Common myeloid progenitor, CD34-positive (primary cell): Measurements from ENCODE around the gene GRIK4.

ENCODE experiments used
- CTCF ChIA-PET: fragments of 350-600 bp; sonication (Branson Sonifier 250); formaldehyde crosslinking; loops from one replicate; lab custom pipeline; 2021; ENCODE audit warnings: antibody characterized with exemption; lab: Charles Lee
- POLR2A ChIA-PET: fragments of 350-600 bp; sonication (Branson Sonifier 250); formaldehyde crosslinking; loops from one replicate; lab custom pipeline; 2021; ENCODE audit warnings: antibody characterized with exemption; lab: Charles Lee
- DNase-seq, 3 donors: peaks; one replicate each; pipeline versions ENCODE4 v3.0.0 to v3.0.0-alpha.2; 2013
- H3K27ac ChIP-seq, 2 experiments: 1 replicate in 1 of 2; 2 replicates in 1 of 2; pipeline ENCODE4 v1.7.0; 2013; ENCODE audit warnings: inconsistent platforms in 2 of 2, low read length in 2 of 2, mild to moderate bottlenecking in 2 of 2, low read depth in 1 of 2, moderate library complexity in 1 of 2; ENCODE audit not compliant: severe bottlenecking in 2 of 2, insufficient read depth in 1 of 2, poor library complexity in 1 of 2
- H3K27me3 ChIP-seq, 5 experiments: replicated peaks in 2 of 5; 1 replicate in 3 of 5; 2 replicates in 2 of 5; pipeline versions ENCODE4 v1.6.1 to v1.7.0; 2013; ENCODE audit warnings: low read length in 4 of 5, mild to moderate bottlenecking in 2 of 5, moderate library complexity in 2 of 5, inconsistent platforms in 1 of 5; ENCODE audit not compliant: insufficient read depth in 5 of 5, control insufficient read depth in 4 of 5
- H3K36me3 ChIP-seq, 4 experiments: 1 replicate in 2 of 4; 2 replicates in 2 of 4; pipeline versions ENCODE4 v1.6.1 to v1.7.0; 2013; ENCODE audit warnings: low read length in 3 of 4, control low read depth in 1 of 4, mild to moderate bottlenecking in 1 of 4; ENCODE audit not compliant: control insufficient read depth in 4 of 4, insufficient read depth in 4 of 4
- H3K4me1 ChIP-seq, 4 experiments: 1 replicate in 3 of 4; 2 replicates in 1 of 4; pipeline versions ENCODE4 v1.6.1 to v1.7.1; 2013; ENCODE audit warnings: low read length in 3 of 4, mild to moderate bottlenecking in 3 of 4, control low read depth in 1 of 4, inconsistent platforms in 1 of 4, moderate library complexity in 1 of 4; ENCODE audit not compliant: control insufficient read depth in 4 of 4, insufficient read depth in 4 of 4; ENCODE audit errors: control extremely low read depth in 1 of 4
- H3K4me3 ChIP-seq, 7 experiments: 1 replicate in 4 of 7; 2 replicates in 3 of 7; pipeline versions ENCODE4 v1.5.1 to v1.7.0; 2013; ENCODE audit warnings: mild to moderate bottlenecking in 7 of 7, low read length in 6 of 7, moderate library complexity in 6 of 7, inconsistent platforms in 2 of 7, low read depth in 2 of 7, control low read depth in 1 of 7; ENCODE audit not compliant: insufficient read depth in 4 of 7, control insufficient read depth in 1 of 7; ENCODE audit errors: extremely low read depth in 1 of 7
- H3K9me3 ChIP-seq, 5 experiments: 1 replicate in 4 of 5; 2 replicates in 1 of 5; pipeline versions ENCODE4 v1.6.1 to v1.7.1; 2013; ENCODE audit warnings: low read length in 4 of 5, mild to moderate bottlenecking in 2 of 5, inconsistent platforms in 1 of 5, low read depth in 1 of 5, moderate library complexity in 1 of 5; ENCODE audit not compliant: control insufficient read depth in 4 of 5, insufficient read depth in 2 of 5; ENCODE audit errors: control extremely low read depth in 1 of 5
- WGBS: methylation state at CpG from one replicate; pipeline ENCODE4 v1.1.5; 2013; ENCODE audit not compliant: insufficient coverage; 5-methylcytosine and 5-hydroxymethylcytosine counted together

GRIK4 gene

GRCh38 chr11:120696597-120697218 is 185.2 kb downstream of the GRIK4 start:
- ChIA-PET POLR2A (interaction anchor here (0.9 kb wide), 1 partner anchor 52 kb away, joined by 3 read pairs; no protein-coding TSS in a partner anchor), CTCF (interaction anchor here (0.7 to 6.0 kb wide), 3 partner anchors 12 to 191 kb away, joined by 3 to 38 read pairs (median 5); no protein-coding TSS in a partner anchor)
- H3K4me3 ChIP-seq = no peak overlapping the region
- 95% methylated on average over 9 of the region's 11 CpGs for WGBS
- H3K36me3 ChIP-seq = no peaks in the 10 kb centered on the region
- peaks cover 0 to 15% (median 0%) of the 10 kb centered on the region in 5 experiments for H3K27me3 ChIP-seq
- H3K4me1 ChIP-seq = no peaks in the 10 kb centered on the region
- H3K9me3 ChIP-seq = peaks cover 0 to 3% (median 0%) of the 10 kb centered on the region in 5 experiments
- no peak overlapping the region for H3K27ac ChIP-seq
- no peak for DNase-seq

DNA sequence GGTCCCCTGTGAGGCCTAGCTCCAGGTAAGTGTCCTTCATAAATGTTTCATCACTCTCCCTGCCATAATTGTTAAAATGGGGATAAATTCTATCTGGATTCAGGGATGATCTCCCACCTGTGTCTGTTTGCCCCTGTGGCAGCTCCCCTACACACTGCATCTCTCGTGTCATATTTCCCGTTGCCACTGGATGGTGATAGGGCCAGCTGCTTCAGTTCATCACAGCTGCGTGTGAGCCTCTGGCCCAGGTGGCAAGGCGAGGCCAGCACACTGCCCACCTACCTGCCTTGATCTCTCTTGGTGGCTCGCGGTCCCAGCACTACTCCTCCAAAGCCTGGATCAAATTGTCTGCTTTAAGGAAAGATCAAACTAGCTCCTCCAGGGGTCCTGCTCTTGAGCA is 187.4 kb downstream of the GRIK4 start:
- H3K4me1 ChIP-seq = peaks cover 0 to 2% (median 0%) of the 10 kb centered on the region in 4 experiments
- DNase-seq = no peak
- H3K4me3 ChIP-seq = no peak overlapping the region
- 90% methylated on average over 6 of the region's 6 CpGs for WGBS
- peaks cover 0 to 3% (median 0%) of the 10 kb centered on the region in 5 experiments for H3K9me3 ChIP-seq
- H3K36me3 ChIP-seq = no peaks in the 10 kb centered on the region
- H3K27ac ChIP-seq = no peak overlapping the region
- CTCF ChIA-PET = interaction anchor here (0.6 to 6.0 kb wide), 2 partner anchors 14 to 1525 kb away, joined by 3 to 38 read pairs; no protein-coding TSS in a partner anchor
- POLR2A ChIA-PET = no interaction called here
- H3K27me3 ChIP-seq = peaks cover 0 to 2% (median 0%) of the 10 kb centered on the region in 5 experiments

DNA sequence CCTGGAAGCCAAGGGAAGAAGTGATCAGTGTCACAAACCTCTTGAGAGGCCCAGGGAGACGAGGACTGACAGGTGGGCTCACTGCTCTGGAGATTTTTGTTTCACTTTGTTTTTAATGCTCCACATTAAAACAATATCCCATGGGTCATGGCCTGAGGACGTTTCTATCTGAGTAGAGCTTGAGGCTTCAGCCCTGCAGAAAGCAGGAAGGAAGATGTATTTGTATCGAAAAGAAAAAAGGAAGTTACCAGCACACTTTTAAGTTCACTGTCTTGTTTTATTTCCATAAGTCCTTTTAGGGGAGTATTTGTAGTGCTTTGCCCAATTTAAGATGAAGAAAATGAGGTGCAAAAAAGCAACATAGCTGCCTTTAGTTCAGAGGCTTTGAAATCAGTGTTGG is 191.1 kb downstream of the GRIK4 start:
- Histone ChIP-seq H3K9me3 (peaks cover 0 to 24% (median 4%) of the 10 kb centered on the region in 5 experiments), H3K4me3 (no peak overlapping the region), H3K27me3 (peaks cover 0 to 1% (median 0%) of the 10 kb centered on the region in 5 experiments), H3K27ac (no peak overlapping the region), H3K4me1 (peaks cover 0 to 2% (median 0%) of the 10 kb centered on the region in 4 experiments), H3K36me3 (no peaks in the 10 kb centered on the region)
- ChIA-PET POLR2A (interaction anchor here (0.5 kb wide), 1 partner anchor 31 kb away, joined by 3 read pairs; no protein-coding TSS in a partner anchor), CTCF (interaction anchor here (1.2 kb wide), 1 partner anchor 14 kb away, joined by 4 read pairs; no protein-coding TSS in a partner anchor)
- peak in 2 of 3 donors; percentile 12 to 24 for DNase-seq
- 50% methylated on average over 1 of the region's 3 CpGs for WGBS

DNA sequence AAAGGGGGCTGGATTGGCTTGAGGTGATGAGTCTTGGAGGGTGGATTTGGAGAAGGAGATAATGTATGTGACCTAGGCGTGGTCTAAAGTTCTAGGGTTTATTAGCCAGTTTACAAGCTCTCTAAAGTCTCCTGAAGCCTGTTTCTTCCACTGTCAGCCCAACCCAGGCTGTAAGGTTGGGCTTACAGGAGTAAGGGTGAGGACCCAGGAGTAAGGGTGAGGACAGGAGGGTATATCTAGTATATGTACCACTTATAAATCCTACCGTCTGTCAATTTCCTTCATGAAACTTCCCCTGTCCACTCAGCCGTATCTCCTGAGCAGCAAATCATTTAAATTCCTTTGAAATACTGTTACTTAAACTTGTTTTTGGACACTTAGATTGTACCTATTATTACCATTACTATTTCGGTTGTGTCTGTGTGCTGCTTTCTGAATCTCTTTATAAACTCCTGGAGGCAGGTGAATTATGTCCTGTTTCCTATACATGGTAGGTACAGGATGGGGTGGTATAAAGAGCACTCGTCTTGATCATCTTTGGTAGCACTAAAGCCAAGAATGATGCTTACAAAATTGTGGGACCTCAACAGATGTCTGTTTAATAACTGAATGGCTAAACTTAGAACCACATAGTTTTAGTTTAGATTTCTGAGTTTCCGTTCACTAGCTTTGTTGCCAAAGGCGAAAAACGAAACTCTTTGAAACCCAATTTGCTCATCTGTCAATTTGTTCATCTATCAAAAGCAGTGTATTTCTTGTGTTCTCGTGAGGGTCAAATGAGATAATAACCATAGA is 192.0 kb downstream of the GRIK4 start:
- no peak for DNase-seq
- POLR2A ChIA-PET = no interaction called here
- H3K27me3 ChIP-seq = no peaks in the 10 kb centered on the region
- H3K4me1 ChIP-seq = peaks cover 0 to 2% (median 0%) of the 10 kb centered on the region in 4 experiments
- 100% methylated on average over 4 of the region's 9 CpGs for WGBS
- H3K9me3 ChIP-seq = peaks cover 0 to 28% (median 6%) of the 10 kb centered on the region in 5 experiments
- H3K4me3 ChIP-seq = no peak overlapping the region
- CTCF ChIA-PET = interaction anchor here (1.1 kb wide), 1 partner anchor 116 kb away, joined by 3 read pairs; no protein-coding TSS in a partner anchor
- H3K36me3 ChIP-seq = no peaks in the 10 kb centered on the region
- H3K27ac ChIP-seq = no peak overlapping the region

DNA sequence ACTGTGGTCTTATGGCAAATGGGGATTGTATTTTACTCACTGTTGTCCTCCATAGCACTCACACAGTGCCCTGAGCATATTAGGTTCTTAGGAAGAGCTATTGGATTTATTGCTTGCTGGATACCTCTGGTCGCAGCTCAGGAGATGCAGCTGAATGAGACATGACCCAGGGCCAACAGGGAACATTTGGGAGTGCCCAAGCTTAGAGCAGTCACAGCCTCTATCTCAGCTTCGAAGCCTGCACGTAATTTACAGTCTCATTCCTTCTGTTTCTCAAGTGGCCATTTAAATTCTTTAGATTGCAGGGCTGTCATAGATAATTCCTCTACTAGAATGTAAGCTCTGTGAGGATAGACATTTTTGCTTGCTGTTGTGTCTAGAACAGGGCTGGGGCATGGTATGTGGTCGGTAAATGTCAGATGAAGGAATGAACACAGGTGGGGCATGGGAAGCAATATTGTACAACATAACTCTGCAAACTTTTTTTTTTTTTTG is 192.8 kb downstream of the GRIK4 start:
- ChIA-PET CTCF (interaction anchor here (1.1 to 1.3 kb wide), 2 partner anchors 10 to 115 kb away, joined by 3 read pairs; no protein-coding TSS in a partner anchor), POLR2A (no interaction called here)
- Histone ChIP-seq H3K27me3 (no peaks in the 10 kb centered on the region), H3K9me3 (peaks cover 0 to 28% (median 6%) of the 10 kb centered on the region in 5 experiments), H3K36me3 (no peaks in the 10 kb centered on the region), H3K4me3 (no peak overlapping the region), H3K27ac (no peak overlapping the region), H3K4me1 (peaks cover 0 to 2% (median 0%) of the 10 kb centered on the region in 4 experiments)
- DNase-seq = no peak
- 85% methylated on average over 3 of the region's 4 CpGs for WGBS

- Histone ChIP-seq H3K4me3 (no peak overlapping the region), H3K4me1 (peaks cover 0 to 2% (median 0%) of the 10 kb centered on the region in 4 experiments), H3K27ac (no peak overlapping the region), H3K9me3 (peaks cover 0 to 27% (median 6%) of the 10 kb centered on the region in 5 experiments), H3K36me3 (no peaks in the 10 kb centered on the region), H3K27me3 (peaks cover 0 to 3% (median 0%) of the 10 kb centered on the region in 5 experiments)
- ChIA-PET POLR2A (interaction anchor here (0.6 kb wide), 1 partner anchor 35 kb away, joined by 10 read pairs; no protein-coding TSS in a partner anchor), CTCF (no interaction called here)
- no peak for DNase-seq
- 84% methylated on average over 3 of the region's 5 CpGs for WGBS
Observed at GRCh38 chr11:120706257-120706656, 194.7 kb downstream of the GRIK4 start.
